T-helper 2 cell treated with Interferon-gamma antibody and Interleukin-4, amounts not matched to agents 5 μg/mL and 100 μg/mL, for 36 hours (primary cell): Measurements from ENCODE around the gene MEF2C.

Experiments used
- DNase-seq: peaks from one replicate; pipeline ENCODE4 v3.0.0; 2021; ENCODE audit warnings: low spot score
- H3K27ac Mint-ChIP-seq: one replicate; pipeline ENCODE4 v1.8.0; 2021; ENCODE audit warnings: mild to moderate bottlenecking, mixed read lengths
- H3K27me3 Mint-ChIP-seq: one replicate; pipeline ENCODE4 v1.8.0; 2021; ENCODE audit warnings: low read depth, mixed read lengths
- H3K36me3 Mint-ChIP-seq: one replicate; pipeline ENCODE4 v1.8.0; 2021; ENCODE audit warnings: low read depth, mixed read lengths
- H3K4me1 Mint-ChIP-seq: one replicate; pipeline ENCODE4 v1.8.0; 2021; ENCODE audit warnings: low read depth, mixed read lengths
- H3K4me3 Mint-ChIP-seq: one replicate; pipeline ENCODE4 v1.8.0; 2022; ENCODE audit warnings: mild to moderate bottlenecking, moderate library complexity, mixed read lengths
- H3K9me3 Mint-ChIP-seq: one replicate; pipeline ENCODE4 v1.8.0; 2021; ENCODE audit warnings: mixed read lengths

Gene MEF2C

GRCh38 chr5:88897748-88898147 is 14.8 kb upstream of the MEF2C start:
- H3K4me1 Mint-ChIP-seq: no peaks in the 10 kb centered on the region
- H3K27me3 Mint-ChIP-seq: peaks cover 3% of the 10 kb centered on the region
- H3K27ac Mint-ChIP-seq: no peak overlapping the region
- no peak for DNase-seq
- no peaks in the 10 kb centered on the region for H3K36me3 Mint-ChIP-seq
- H3K9me3 Mint-ChIP-seq: no peaks in the 10 kb centered on the region
- no peak overlapping the region for H3K4me3 Mint-ChIP-seq

DNA sequence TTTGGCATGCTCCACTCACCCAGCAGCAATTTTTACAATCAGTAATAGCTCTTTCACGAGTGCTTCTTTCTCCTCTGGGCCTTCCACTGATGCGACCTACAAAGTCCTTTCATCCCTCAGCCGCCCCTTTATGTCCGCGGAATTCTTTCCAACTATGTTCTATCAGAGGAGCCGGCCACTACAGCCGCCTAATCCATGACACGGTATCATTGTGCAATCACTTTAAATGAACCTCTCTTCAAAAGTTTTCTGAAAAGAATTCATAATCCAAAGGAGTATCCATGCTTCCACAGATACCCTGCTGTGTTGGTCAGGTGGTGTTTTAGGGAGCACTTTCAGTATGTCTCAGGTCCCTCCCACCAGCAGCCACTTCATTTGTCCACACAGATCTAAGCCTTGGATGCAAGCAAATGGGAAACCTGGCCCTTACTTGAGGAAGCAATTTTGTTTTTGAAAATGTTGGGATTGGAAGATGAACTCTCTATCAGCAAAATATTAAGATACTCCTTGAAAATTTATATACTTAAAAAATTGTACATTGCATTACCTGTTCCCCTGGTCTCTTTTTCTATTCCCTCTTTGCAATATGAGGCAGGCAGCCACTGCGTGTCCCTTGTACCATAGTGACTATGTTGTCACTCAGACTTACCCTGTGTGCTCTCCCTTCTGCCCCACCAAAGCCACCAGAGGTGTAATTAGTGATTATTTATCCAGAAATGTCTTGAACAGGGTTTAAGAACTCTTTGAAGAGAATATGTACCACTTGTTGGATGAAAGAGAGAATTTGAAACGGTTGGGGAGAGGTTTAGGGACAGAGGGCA is 12.9 kb upstream of the MEF2C start:
- H3K9me3 Mint-ChIP-seq: no peaks in the 10 kb centered on the region
- H3K4me1 Mint-ChIP-seq: no peaks in the 10 kb centered on the region
- H3K27ac Mint-ChIP-seq: no peak overlapping the region
- no peaks in the 10 kb centered on the region for H3K36me3 Mint-ChIP-seq
- peaks cover 15% of the 10 kb centered on the region for H3K27me3 Mint-ChIP-seq
- H3K4me3 Mint-ChIP-seq: no peak overlapping the region
- DNase-seq: no peak

DNA sequence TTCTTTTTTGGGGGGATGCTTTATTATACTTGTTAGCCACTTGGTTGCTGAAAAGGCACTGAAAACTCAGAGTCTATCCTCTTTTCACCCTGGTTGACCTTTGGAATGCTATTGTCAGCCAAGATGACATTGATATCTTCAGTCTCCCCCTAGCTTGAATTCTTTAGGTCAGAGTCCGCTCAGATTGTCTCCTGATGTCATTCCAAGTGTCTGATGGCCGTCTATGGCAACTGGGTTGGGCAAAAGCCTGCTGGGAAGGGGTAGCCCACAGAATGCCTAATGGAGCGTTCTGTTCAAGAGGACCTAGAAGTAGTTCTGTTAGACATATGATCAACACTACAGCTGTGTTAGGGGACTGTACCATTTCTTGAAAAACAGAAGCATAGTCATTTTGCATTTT is 9.7 kb upstream of the MEF2C start:
- no peaks in the 10 kb centered on the region for H3K9me3 Mint-ChIP-seq
- H3K27ac Mint-ChIP-seq: no peak overlapping the region
- H3K27me3 Mint-ChIP-seq: peaks cover 46% of the 10 kb centered on the region
- no peak overlapping the region for H3K4me3 Mint-ChIP-seq
- no peak for DNase-seq
- H3K4me1 Mint-ChIP-seq: peaks cover 2% of the 10 kb centered on the region
- no peaks in the 10 kb centered on the region for H3K36me3 Mint-ChIP-seq

DNA sequence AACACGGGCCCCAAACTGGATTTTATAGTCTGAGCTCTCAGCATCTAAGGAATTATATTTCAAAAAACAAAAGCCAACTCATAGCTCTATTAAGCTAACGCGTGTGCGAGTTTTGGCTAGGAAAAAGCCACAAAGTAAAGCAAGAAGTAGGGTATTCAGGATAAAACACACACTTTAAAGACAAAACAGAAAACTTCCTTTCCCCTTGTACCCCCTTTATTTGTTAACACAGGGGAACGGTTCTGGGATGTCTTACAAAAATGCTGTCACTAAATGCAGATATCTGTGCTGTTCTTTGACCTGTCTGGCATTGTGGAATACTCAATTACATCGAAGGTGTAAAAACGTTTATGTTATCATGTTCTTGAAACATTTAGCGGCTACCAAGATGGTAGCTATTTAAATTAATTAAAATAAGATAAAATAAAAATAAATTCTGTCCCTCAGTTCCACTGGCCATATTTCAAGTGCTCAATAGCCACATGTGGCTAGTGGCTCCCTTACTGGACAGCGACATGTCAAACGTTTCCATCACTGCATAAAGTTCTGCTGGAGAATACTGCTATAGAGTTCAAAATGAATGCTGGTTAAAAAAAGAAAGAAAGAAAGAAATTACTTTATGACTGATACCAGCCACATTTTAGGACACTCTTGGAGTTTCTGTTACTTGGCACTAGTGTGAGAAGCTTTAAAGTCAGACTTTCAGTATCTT is 7.2 kb upstream of the MEF2C start:
- Mint-ChIP-seq H3K4me1 (peaks cover 2% of the 10 kb centered on the region), H3K27ac (no peak overlapping the region), H3K9me3 (no peaks in the 10 kb centered on the region), H3K4me3 (no peak overlapping the region), H3K27me3 (peaks cover 61% of the 10 kb centered on the region), H3K36me3 (no peaks in the 10 kb centered on the region)
- DNase-seq: no peak

DNA sequence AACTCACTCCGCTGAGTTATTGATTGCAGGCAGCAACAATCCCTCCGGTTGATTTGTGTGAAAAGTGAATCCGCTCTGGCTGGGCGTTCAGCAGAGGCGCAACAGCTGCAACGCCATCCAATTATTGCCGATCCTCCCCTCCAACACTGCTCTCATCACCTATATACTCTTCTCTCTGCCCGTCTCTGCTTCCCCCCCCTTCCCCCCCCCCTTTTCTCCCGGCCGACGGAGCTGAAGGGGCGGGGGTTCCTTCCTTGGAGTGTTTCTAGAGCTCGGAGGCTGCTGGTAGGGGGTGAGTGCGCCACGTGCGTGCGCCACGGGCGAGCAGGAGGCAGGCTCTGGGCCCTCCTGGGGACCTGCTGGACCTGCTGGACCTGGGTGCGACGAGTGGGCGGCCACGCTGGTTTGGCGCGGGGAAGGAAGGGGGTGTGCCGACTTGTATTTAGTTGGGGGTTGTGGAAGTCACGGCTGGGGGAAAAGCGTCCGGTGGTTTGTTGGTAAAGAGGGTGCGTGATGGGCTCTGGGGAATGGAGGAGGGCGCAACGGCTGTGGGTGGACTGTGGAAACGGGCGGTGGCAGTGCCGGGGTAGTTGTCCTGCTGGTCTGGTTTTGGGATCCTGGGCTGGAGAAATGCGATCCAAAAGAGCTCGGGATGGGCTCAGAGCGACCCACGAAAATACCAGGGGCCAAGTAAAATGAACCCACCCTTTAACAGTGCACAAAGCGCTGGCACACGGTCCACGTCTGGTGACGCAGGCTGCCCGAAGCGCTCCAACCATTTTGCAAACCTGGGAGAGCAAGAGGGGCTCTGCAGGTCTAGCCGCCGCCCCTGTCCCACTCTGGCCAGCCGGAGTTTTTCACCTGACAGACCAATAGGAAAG is 6.4 kb upstream of the MEF2C start:
- peaks cover 69% of the 10 kb centered on the region for H3K27me3 Mint-ChIP-seq
- H3K9me3 Mint-ChIP-seq: no peaks in the 10 kb centered on the region

DNA sequence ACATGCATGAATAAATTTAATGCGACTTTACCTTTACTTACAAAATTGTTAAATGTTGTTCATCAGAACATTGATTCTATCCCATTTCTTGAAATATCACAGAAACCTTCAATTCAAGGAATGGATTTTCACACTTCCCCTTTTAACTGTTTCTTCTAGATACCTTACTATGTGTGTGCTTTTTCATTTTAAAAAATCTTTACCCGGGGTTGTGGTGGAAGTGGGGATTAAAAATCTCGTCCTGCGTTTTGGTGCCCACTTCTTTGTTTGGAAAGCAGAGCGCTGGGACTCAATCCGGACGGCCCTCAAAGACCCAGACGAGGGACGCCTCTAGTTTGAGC is 5.8 kb upstream of the MEF2C start:
- no peak overlapping the region for H3K4me3 Mint-ChIP-seq
- no peak for DNase-seq
- H3K36me3 Mint-ChIP-seq: no peaks in the 10 kb centered on the region
- H3K9me3 Mint-ChIP-seq: no peaks in the 10 kb centered on the region
- H3K4me1 Mint-ChIP-seq: peaks cover 9% of the 10 kb centered on the region
- H3K27me3 Mint-ChIP-seq: peaks cover 75% of the 10 kb centered on the region
- no peak overlapping the region for H3K27ac Mint-ChIP-seq

More for the DNA sequence above, 6.4 kb upstream of the MEF2C start:
- no peaks in the 10 kb centered on the region for H3K36me3 Mint-ChIP-seq
- no peak overlapping the region for H3K4me3 Mint-ChIP-seq
- DNase-seq: no peak
- H3K4me1 Mint-ChIP-seq: peaks cover 3% of the 10 kb centered on the region
- H3K27ac Mint-ChIP-seq: no peak overlapping the region

GRCh38 chr5:88888291-88888690 is 5.3 kb upstream of the MEF2C start:
- no peak overlapping the region for H3K4me3 Mint-ChIP-seq
- peaks cover 13% of the 10 kb centered on the region for H3K4me1 Mint-ChIP-seq
- no peak overlapping the region for H3K27ac Mint-ChIP-seq
- no peaks in the 10 kb centered on the region for H3K9me3 Mint-ChIP-seq
- no peaks in the 10 kb centered on the region for H3K36me3 Mint-ChIP-seq
- peaks cover 80% of the 10 kb centered on the region for H3K27me3 Mint-ChIP-seq
- DNase-seq: no peak

DNA sequence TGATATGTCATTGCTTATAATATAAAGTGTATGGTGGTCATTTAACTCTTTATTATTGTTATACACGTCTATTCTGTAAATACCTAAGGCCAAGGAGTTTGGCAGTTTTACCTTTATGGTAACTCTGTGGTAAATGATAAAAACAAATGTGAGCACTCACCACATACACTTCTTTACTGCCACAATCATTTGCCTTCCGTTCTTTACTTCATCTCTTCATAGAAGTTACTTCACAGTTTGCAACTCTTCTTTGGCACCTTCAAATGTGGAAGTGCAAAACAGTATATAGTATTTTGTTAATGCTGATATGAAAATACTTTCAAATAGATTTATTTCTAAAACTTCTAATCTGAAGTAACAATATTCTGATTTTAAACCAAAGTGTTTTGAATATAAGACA is 4.4 kb upstream of the MEF2C start:
- Mint-ChIP-seq H3K9me3 (no peaks in the 10 kb centered on the region), H3K4me3 (no peak overlapping the region), H3K4me1 (peaks cover 19% of the 10 kb centered on the region), H3K36me3 (no peaks in the 10 kb centered on the region), H3K27me3 (peaks cover 84% of the 10 kb centered on the region), H3K27ac (no peak overlapping the region)
- no peak for DNase-seq

GRCh38 chr5:88886746-88887341 is 3.9 kb upstream of the MEF2C start:
- Mint-ChIP-seq H3K27ac (no peak overlapping the region), H3K27me3 (peaks cover 84% of the 10 kb centered on the region), H3K36me3 (no peaks in the 10 kb centered on the region), H3K4me1 (peaks cover 20% of the 10 kb centered on the region), H3K4me3 (no peak overlapping the region), H3K9me3 (no peaks in the 10 kb centered on the region)
- no peak for DNase-seq

- H3K4me3 Mint-ChIP-seq: no peak overlapping the region
- H3K27ac Mint-ChIP-seq: no peak overlapping the region
Observed at GRCh38 chr5:88886252-88886651, 3.3 kb upstream of the MEF2C start.

DNA sequence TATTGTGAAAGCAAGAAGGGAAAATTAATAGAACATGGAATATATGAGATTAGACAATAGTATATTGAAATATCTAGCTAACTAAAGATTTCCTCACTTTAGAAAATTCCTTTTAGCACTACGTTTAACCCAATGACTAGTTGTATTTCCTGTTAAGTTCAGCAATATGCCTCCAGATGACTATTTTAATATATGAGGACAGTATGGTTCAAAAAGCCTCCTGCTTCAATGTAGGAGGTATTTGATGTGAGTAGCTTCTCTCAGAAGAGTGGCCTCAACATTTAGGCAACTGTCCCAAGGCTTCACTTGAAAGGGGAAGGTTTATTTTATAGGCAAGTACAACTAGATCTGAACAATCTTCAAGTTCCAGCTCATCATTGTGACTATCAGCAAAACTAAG is 2.0 kb upstream of the MEF2C start:
- H3K4me3 Mint-ChIP-seq: no peak overlapping the region
- DNase-seq: no peak
- H3K36me3 Mint-ChIP-seq: no peaks in the 10 kb centered on the region
- no peaks in the 10 kb centered on the region for H3K9me3 Mint-ChIP-seq
- H3K27ac Mint-ChIP-seq: no peak overlapping the region
- peaks cover 83% of the 10 kb centered on the region for H3K27me3 Mint-ChIP-seq
- peaks cover 20% of the 10 kb centered on the region for H3K4me1 Mint-ChIP-seq

More at GRCh38 chr5:88886252-88886651, 3.3 kb upstream of the MEF2C start:
- no peaks in the 10 kb centered on the region for H3K36me3 Mint-ChIP-seq
- no peaks in the 10 kb centered on the region for H3K9me3 Mint-ChIP-seq
- H3K27me3 Mint-ChIP-seq: peaks cover 84% of the 10 kb centered on the region
- H3K4me1 Mint-ChIP-seq: peaks cover 20% of the 10 kb centered on the region
- DNase-seq: no peak

GRCh38 chr5:88884608-88884877 is 1.6 kb upstream of the MEF2C start:
- peaks cover 83% of the 10 kb centered on the region for H3K27me3 Mint-ChIP-seq
- H3K27ac Mint-ChIP-seq: no peak overlapping the region
- DNase-seq: no peak
- H3K9me3 Mint-ChIP-seq: no peaks in the 10 kb centered on the region
- no peaks in the 10 kb centered on the region for H3K36me3 Mint-ChIP-seq
- peak overlapping the region; percentile 94 for H3K4me3 Mint-ChIP-seq
- peaks cover 20% of the 10 kb centered on the region for H3K4me1 Mint-ChIP-seq

GRCh38 chr5:88883836-88884607 is 1.0 kb upstream of the MEF2C start:
- Mint-ChIP-seq H3K9me3 (no peaks in the 10 kb centered on the region), H3K36me3 (no peaks in the 10 kb centered on the region), H3K27ac (no peak overlapping the region), H3K4me3 (peak overlapping the region; percentile 94), H3K4me1 (peaks cover 20% of the 10 kb centered on the region), H3K27me3 (peaks cover 80% of the 10 kb centered on the region)
- DNase-seq: peak; percentile 11
